NCI-H2171 treated with DMSO at 0.1 percent for 48 hours (cell line): ENCODE data around the gene NELFA.
"Not testable (repeated sequence)": the region's sequence is repeated elsewhere in the genome, so short reads cannot be mapped to it uniquely, and the experiment has no call there.

Experiments used
- DNase-seq: peaks from one replicate; lab custom pipeline; 2025; lab: John Stamatoyannopoulos, UW

Gene NELFA

DNA sequence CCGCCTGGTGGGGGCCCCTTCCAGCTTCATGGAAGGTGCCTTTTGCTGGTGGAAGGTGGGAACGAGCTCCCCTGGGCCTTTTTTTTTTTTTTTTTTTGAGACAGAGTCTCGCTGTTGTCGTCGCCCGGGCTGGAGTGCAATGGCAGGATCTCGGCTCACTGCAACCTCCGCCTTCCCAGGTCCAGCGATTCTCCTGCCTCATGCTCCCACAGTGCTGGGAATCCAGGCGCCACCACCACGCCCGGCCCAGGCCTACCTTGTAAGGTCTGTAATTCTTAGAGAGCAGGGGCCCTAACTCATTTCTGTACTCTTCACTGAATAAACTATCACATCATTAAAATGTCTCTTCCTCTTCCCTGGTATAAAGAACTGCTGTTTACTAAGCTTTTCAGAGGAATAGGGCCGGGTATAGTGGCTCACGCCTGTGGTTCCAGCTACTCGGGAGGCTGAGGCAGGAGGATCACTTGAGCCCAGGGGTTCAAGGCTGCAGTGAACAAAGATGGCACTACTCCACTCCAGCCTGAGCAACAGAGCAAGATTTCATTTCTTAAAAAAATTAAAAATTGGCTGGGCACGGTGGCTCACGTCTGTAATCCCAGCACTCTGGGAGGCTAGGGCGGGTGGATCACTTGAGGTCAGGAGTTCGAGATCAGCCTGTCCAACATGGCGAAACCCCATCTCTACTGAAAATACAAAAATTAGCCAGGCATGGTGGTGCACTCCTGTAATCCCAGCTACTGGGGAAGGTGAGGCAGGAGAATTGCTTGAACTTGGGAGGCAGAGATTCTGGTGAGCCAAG is 14.9 kb downstream of the NELFA start:
- not testable (repeated sequence) for DNase-seq

DNA sequence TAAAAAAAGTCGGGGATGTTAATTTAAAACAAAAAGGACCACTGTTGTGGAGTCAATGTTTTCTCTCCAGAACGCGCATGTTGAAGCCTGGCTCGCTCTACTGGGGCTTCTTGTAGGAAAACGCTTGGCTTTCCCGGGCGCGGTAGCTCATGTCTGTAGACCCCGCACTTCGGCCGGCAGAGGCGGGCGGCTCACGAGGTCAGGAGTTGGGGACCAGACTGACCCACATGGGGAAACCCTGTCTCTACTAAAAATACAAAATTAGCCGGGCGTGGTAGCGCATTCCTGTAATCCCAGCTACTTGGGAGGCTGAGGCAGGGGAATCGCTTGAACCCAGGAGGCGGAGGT is 15.6 kb downstream of the NELFA start:
- no peak for DNase-seq

DNA sequence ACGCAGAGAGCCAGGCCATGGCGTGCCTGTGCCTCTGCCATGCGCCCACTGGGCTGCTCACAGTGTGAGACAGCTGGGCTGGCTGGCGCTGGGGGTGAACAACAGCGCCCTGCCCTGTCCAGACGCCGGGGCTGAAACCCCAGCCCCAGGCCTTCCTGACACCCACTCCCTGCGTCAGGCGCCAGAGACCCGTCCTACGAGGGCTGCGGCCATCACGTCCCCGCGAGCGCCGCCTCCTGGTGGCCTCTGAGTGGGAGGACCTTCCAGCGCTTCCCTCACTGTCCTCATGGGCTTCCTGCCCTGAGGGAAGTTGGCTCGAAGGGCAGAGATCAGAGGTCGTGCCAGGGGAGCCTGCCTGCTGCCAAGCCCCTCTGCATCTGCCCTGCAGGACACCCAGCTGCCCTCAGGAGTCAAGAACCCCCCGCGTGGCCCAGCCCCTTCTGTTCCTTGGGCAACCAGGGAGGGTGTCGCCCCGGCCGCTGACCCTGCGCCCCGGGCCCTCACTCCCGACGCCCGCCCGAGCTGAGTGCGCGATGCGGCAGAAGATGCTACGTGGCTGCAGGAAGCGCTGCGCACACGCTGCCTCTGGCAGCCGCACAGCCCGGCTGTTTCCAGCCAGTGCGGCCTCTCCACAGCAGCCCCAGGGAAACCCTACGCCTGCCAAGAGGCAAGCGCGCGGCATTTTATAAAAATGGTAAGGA is 16.2 kb downstream of the NELFA start:
- no peak for DNase-seq

DNA sequence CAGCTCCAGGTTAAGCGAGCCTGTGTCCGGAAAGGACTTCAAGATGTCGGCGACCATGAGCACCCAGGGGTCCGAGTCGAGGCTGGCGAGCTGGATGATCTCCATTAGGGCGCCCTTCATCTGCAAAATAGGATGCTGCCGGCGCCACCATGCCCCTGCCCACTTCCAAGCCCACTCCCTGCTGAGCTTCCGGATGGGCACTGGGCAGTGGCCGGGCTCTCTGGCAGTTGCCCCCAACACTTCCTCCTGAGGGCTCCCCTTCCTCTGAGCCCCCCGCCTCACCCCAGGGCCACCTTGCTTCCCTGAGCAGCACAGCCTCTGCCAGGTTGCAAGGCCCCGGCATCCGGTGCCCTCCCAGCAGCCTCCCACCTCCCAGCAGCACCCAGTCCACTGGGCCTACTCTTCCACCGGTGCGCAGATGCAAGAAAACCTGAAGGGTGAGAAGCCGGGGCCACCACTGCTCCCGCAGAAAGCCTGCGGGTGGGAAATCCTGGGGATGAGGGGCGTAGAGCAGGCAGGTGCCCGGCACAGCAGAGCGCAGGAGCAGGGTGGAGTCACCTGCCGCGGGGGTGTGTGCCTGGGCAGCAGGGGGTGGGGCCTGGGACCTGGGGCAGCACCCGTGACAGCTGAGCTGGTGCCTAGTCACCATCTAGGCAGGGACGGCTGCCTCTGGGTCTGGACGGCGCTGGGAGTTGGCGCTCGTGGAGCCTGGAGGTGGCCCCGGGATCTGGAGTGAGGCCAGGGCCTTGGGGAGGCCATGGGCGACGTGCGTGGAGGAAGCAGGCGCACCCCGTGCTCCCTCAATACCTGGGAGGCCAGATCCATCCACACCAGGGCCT is 17.0 kb downstream of the NELFA start:
- DNase-seq: no peak

DNA sequence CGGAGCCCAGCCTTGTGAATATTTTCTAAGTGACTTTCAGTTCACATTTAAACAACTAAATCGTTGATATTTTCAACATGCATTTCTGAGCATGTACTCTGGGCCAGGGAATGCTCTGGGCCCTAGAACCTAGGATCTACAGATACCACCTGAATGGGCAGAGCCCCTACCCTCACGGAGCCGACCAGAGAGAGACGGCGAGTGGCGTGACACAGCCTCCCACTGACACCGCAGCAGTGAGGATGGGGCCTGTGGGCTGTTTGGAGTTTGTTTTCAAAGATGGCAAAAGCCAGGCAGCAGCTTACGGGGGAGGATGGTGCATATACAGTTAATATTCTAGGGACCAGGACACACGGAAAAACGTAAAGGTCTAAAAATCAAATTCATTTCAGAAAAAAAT is 17.7 kb downstream of the NELFA start:
- DNase-seq: no peak

DNA sequence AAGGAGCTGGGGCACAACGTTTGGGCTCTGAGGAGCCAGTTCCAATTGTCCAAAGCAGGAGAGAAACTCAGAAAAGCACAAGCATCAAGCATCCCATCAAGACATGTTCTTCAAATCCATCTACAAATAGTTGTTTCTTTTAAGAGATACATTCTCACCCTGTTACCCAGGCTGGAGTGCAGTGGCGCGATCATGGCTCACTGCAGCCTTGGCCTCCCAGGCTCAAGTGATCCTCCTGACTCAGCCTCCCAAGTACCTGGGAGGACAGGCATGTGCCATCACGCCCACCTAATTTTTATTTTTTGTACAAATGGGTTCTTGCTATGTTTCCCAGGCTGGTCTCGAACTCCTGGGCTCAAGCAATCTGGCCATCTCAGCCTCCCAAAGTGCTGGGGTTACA is 18.1 kb downstream of the NELFA start:
- DNase-seq: no peak

DNA sequence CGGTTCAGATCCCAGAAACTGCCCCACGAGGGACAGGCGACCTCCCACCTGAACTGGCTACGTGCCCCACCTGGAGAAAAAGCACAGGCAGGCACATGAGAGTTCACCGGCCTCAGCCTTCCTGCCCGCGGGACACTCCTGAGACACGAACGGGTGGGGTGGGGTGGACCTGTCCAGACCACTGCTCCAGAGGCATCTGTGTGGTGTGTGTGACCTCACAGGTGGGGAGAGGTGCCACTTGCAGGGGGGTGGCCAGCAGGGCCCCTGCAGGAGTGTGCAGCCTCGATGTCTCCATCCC is 18.5 kb downstream of the NELFA start:
- DNase-seq: no peak

DNA sequence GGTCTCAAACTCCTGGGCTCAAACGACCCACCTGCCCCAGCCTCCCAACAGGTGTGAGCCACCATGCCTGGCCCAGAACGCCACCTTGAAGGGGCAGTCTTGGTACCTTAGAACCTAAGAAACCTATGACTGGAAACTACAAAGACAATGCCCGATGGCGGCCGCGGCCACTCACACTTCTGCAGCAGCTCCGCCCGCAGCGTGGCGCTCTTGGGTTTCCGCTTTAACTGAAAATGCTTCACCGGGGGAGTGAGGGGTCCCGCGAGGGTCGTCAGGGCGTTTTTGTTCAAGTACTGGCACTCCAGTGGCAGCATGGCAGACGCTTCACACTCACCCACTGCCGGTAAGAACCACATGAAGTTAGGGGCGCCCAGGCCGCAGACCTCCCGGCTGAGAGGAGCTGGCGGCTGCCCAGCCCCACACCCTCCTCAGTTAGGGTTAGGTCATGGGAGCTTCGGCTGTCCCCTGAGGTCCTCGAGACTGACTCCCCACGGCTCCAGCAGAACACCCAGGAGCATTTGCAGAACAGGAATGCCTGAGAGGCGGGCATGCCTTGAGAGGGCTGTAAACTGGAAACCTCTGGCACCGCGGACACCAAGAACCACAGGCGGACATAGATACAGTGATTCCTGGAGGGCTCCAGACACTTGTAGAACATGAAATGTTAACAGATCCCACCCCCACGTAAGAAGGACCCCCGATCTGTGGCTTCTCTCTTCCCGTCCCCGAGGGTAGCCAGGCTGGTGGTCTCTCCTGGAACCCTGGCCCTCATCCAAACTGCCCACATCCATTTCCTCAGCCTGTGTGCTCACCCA is 19.0 kb downstream of the NELFA start:
- no peak for DNase-seq

DNA sequence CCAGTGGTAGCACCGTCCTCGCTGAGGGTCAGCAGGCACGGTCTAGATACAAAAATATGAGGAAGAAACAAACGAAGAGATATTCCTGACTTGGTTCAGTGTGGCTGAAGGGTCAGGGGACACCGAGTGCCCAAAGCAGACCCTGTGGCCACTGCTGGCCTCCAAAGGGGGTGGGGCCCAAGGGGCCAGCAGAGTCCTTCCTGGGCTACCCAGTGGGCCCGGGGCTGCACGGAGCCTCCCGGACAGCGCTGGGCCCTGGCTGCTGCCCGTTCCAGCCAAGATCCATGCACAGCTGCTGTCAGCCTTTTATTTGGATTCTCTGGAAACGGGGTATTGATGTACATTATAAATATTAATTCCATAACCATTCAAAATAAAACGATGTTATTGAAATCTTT is 20.4 kb downstream of the NELFA start:
- DNase-seq: no peak

DNA sequence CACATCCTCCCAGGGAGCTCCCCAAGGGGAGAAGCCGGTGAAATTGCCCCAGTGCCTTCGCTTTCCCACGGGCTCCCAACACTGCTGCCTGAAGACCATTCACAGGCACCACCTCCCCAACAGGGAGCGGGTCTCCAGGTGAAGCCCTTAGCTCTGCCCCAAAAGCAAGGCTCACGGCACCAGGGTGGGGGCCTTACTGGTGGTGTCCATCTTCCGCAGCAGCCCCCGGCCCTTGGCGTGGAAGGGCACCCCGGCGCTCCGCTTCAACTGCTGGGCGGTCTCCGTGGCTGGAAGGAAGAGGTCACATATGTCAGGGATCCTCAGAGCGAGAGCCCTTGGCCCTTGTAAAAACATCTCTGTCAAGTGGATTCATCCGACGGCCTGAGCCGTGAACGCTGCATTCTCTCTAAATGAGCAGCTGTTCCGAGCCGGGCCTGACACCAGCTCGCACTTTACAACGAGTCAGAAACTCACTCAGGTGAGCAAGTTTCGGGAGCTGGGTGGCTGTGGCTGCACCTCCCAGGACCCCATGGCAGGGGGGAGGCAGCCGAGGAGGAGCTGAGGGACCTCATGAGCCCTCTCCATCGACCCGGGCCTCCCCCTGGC is 20.9 kb downstream of the NELFA start:
- DNase-seq: no peak

DNA sequence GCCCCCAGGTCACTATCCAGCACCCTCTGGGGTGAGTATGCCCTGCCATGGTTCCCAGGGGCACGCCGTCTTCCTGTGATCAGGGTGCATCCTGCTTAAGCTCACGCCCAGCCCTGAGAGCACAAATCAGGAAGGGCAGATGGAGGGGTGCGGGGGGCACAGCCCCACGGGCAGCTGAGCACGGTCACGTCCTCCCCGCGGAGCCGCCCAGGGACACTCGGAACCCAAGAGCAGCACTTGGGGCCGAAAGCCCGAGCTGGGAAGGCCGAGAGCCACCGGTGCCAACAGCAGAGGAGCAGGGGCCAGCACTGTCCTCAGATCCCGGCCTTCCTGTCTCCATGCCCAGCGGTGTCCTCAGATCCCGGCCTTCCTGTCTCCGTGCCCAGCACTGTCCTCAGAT is 21.5 kb downstream of the NELFA start:
- no peak for DNase-seq

DNA sequence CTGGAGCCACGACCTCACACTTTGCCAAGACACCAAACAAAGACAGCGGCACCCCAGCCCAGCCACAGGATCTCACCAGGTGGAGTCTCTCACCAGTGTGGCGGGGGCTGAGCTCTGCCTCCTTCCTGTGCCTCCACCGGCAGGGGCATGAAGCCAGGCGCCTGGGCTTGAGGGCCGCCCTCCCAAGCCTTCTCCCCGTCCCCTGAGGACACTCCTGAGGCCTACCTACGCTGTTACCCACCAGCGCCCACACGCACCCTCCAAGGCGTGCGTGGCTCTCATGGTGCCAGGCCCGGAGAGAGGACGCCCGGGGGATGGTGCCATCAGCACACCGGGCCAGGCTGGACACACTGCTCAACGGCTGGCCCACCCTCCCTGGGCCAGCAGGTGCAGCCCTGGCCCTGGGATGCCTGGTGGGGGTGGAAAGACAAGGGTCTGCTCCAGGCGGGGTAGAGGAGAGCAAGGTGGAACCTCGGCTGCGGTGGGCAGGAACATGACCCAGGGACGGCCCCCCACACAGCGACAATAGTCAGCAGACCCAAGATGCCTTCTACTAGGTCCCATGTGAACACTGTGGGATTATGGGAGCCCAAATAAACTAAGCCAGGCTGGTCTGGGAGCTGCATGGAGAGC is 22.1 kb downstream of the NELFA start:
- DNase-seq: no peak

DNA sequence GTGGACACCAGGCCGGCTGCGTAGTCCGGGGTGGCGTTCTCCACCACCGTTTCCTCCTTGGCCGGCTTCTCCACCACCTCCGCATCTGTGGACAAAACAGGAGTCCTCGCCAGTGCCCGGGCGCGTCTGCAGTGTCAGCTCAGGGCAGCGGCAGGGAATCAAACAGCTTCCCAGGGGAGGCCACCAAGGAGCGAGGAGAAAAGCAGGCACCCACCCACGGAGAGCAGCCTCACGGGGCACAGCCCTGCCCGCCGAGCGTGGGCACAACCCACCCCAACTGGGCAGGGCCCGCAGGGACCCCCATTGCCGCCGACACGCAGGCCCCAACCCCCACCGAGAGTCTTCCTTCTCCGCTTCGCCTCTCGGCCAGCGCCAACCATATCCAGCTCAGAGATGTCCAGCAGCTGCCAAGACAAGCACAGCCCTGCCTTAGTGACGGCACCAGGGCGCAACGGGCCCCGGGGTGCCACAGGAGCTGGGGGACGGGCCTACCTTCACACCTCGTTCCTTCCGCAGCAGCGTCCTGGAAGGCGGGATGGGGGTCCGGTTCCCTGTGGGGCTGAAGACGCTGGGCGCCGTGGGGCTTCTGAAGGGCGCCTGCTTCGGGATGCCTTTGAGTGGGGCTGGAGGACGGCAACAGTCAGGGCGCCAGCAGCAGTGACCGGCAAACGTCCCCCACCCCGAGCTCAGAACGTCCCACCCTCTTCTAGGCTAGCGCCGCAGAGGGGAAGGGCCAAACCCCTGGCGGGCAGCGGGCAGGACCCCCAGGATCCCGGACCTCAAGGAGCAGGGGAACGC is 22.8 kb downstream of the NELFA start:
- DNase-seq: no peak

DNA sequence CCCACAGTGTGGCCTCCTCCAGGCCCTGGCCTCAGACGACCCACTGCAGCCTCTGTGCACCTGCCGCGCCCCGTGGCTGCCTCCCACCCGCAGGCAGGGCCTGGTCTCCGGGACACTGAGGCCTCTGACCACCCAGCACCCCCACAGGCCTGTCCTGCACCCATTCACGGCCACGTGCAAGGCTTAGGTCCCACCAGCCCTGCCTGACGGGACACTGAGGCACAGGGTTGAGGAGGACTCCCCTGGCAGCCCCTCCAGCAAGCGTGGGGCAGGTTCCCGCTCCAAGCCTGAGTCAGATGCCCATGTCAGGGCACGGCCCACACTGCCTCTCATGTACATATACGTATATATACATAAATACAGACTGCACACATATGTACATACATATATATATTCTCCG is 23.5 kb downstream of the NELFA start:
- DNase-seq: no peak

DNA sequence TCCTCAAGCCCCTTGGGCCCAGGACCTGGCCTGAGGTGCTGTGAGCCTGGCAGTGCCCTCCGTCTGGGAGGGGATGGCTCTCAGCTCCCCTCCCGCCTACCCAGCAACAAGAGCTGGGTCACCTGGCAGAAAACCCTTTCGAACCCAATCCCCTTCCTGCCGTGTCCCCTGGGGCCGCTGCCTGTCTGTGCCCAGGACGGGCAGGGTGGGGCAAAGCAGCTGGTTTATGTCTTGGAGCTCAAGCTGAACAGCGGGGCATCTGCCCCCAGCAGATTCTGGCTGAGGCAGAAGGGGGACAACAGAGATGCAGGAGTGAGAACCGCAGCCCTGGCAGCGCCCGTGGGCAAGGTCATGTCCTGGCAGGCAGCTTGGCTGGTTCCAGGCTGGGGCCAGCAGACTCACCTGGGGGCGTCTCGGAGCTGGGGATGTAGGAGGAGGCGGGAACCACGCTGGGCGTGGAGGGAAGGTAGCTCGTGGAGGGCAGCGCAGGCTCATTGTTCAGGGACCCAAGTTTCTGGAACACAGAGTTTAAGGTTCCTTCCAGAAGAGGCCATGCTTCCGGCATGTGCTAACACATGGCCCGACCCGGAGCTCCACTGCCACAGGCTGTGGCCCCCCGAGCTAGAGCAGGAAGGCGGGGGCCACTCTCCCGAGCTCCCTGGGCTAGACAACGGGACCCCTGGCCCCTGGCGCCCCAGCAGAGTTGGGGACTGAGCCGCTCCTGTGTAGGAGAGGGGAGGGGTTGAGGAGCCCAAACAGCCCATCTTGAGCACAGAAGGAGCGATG is 24.2 kb downstream of the NELFA start:
- peak; percentile 68 for DNase-seq

DNA sequence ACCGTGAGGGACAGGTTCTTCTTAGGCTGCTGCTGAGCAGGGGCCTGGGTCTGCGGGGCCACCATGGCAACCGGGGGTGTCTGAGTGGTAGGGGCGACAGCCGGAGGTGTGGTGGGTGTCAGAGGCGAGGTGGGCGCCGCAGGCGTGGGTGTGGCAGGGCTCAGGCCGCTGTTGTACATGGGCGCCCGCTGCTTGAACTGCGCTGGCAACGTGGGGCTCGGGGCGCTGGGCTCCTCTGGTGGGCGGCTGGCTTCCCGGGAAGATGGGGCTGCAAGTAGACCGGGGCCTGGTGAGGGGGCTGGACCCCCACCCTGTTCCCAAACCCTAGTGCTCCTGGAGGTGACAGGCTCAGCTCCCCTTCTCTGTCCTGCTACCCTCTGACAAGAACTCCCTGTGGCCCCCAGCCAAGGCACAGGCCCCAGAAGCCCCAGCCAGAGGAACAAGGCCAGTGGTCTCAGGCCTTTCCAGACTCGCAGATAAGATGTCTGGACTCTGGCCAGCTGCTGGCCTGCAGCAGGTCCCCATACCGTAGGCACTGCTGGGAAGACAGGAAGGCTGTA is 24.8 kb downstream of the NELFA start:
- DNase-seq: no peak

DNA sequence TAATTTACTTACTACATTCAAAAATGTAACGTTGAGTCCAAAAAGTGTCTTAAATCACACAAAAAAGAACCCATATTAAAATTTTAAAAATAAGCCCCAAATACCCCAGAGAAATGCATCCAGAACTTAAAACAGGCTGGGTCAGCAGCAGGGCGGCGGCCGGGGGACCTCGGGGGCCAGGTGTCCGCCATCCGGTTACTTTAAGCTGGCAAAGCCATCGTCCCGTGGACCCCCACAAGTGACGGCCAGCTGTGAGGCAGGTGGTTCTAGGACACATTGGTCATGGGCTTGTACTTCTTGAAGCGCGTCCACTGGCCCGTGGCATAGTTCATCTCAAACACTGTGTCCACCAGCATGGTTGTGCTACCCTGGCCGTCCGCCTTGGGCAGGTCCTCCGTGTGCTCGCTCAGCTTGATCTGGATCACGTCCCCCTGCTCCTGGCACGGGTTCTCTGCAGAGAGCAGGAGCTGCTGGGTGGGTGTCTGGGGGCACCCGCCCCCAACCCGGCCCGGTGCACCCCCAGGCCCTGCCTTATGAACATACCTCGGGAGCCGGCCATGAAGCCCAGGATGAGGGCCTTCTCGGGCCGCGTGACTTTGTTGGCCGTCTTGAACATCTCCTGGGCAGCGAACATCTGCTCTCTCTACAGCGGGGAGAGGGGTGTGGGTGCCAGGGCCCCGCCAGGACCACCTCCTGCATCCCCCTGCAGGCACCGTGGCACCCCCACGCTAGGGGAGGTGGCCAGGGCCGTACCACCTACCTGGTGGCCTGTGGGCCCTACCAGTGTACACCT is 25.5 kb downstream of the NELFA start:
- DNase-seq: no peak
